B cell (primary cell): ENCODE results near the gene DCTN5.

ENCODE experiments used
- EZH2 ChIP-seq: IDR thresholded peaks from 2 replicates; pipeline ENCODE4 v1.6.1; 2012; ENCODE audit warnings: borderline replicate concordance, low read depth, mild to moderate bottlenecking, moderate library complexity, low read length; ENCODE audit not compliant: insufficient read depth, poor library complexity, severe bottlenecking
- TF ChIP-seq, protein P1 (sequence below): fragments of 200-600 bp; IDR thresholded peaks from one replicate; pipeline ENCODE4 v1.8.0; 2022; ENCODE audit warnings: antibody characterized with exemption, mild to moderate bottlenecking

DNA sequence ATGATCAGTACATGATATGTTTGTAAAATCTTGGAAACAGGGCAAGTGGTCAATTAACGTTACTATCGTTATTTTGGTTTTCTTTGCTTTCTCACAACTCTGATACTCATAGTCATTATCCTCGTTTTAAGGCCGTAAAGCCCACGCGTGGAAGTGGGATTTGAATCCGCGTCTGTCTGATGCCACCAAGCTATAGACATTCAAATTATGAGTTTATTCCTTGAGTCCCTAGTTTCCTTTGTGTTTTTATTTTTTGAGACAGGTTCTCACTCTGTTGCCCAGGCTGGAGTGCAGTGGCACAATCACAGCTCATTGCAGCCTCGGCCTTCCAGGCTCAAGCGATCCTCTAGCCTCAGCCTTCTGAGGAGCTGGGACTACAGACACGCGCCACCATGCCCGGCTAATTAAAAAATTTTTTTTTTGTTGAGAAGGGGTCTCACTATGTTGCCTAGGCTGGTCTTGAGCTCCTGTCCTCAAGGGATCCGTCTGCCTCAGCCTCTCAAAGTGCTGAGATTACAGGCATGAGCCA, 1.0 kb downstream of the DCTN5 start:
- TF ChIP-seq EZH2, result no peak
- TF ChIP-seq, protein P1, sequence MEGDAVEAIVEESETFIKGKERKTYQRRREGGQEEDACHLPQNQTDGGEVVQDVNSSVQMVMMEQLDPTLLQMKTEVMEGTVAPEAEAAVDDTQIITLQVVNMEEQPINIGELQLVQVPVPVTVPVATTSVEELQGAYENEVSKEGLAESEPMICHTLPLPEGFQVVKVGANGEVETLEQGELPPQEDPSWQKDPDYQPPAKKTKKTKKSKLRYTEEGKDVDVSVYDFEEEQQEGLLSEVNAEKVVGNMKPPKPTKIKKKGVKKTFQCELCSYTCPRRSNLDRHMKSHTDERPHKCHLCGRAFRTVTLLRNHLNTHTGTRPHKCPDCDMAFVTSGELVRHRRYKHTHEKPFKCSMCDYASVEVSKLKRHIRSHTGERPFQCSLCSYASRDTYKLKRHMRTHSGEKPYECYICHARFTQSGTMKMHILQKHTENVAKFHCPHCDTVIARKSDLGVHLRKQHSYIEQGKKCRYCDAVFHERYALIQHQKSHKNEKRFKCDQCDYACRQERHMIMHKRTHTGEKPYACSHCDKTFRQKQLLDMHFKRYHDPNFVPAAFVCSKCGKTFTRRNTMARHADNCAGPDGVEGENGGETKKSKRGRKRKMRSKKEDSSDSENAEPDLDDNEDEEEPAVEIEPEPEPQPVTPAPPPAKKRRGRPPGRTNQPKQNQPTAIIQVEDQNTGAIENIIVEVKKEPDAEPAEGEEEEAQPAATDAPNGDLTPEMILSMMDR, result no peak
